ENCODE data around the gene U2SURP. TPM values are rescaled to one million over a fixed set of nuclear protein-coding genes. Genes with fewer than 3 reads are reported as not detected.

U2SURP gene
- total and polyA plus RNA-seq, 2 donors (not counting 1 experiment from before 2014, with no cell fraction given): 15.1 to 138 TPM

DNA sequence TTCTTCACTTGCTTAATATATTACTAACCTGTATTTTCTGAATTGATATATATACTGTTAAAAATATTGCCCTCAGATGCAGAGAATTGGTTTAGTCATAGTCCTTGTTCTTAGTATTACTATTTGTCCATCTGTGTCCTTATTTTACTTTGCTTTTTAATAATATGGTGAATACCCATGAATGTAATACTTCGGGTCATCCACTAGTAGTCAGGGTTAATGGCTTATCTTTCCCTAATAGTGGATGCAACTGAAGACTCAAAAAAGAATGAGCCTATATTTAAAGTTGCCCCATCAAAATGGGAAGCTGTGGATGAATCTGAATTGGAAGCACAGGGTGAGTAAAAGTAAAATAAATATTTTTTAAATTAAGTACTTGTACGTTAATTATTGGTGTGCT lies 36.5 kb downstream of the U2SURP start:
- H3K27me3 ChIP-seq (replicated peaks in 1 of 4; ENCODE audit: control extremely low read depth in 1 of 4, control insufficient read depth in 3 of 4, insufficient read depth in 4 of 4, low read length in 3 of 4): no peaks in the 10 kb centered on the region
- Mint-ChIP-seq H3K4me3 (no peak overlapping the region), H3K9me3 (ENCODE audit: insufficient read depth) (no peaks in the 10 kb centered on the region), H3K27me3 (no peaks in the 10 kb centered on the region), H3K4me1 (peaks cover 7% of the 10 kb centered on the region), H3K27ac (no peak overlapping the region)
- H3K4me1 ChIP-seq (ENCODE audit: control insufficient read depth in 2 of 2, insufficient read depth in 2 of 2, low read length in 2 of 2): no peaks in the 10 kb centered on the region
- no CpG with 5 or more reads among the region's 2 CpGs for WGBS (ENCODE audit: insufficient coverage)
- no peaks in the 10 kb centered on the region for H3K9me3 ChIP-seq (ENCODE audit: control extremely low read depth in 1 of 3, control insufficient read depth in 2 of 3, insufficient read depth in 1 of 3, low read length in 2 of 3)
- no peak for TF ChIP-seq EZH2 (IDR thresholded peaks at IDR 0.05; ENCODE audit: borderline replicate concordance, insufficient read depth, low read depth, low read length, poor library complexity, severe bottlenecking)
- peak; percentile 50 for TF ChIP-seq CTCF (IDR thresholded peaks at IDR 0.05)
- ChIA-PET POLR2A (no interaction called here), CTCF (interaction anchor here (0.9 to 2.3 kb wide), 3 partner anchors 9 to 638 kb away, joined by 3 to 11 read pairs (median 6); partner anchors contain the start of gene U2SURP)
- no peaks in the 10 kb centered on the region for H4K20me1 ChIP-seq (ENCODE audit: control insufficient read depth, insufficient read depth, low read length, poor library complexity, severe bottlenecking)
- H2AFZ ChIP-seq (ENCODE audit: insufficient read depth, low read depth, low read length, poor library complexity, severe bottlenecking): no peak overlapping the region
- H3K4me2 ChIP-seq (replicated peaks; ENCODE audit: low read depth, low read length, poor library complexity, severe bottlenecking): no peak overlapping the region
- ATAC-seq (ENCODE audit: low read depth) (peak; percentile 33), DNase-seq (no peak)
- no peak overlapping the region for H3K9ac ChIP-seq (ENCODE audit: low read length)
- no peak overlapping the region for H3K27ac ChIP-seq (ENCODE audit: low read length in 2 of 2)
- no peak overlapping the region for H3K4me3 ChIP-seq (ENCODE audit: control extremely low read depth in 1 of 5, extremely low read depth in 1 of 5, insufficient read depth in 1 of 5, low read depth in 2 of 5, low read length in 4 of 5)
- peaks cover 7 to 37% of the 10 kb centered on the region in 2 experiments for H3K36me3 ChIP-seq (replicated peaks in 1 of 2; ENCODE audit: control extremely low read depth in 1 of 2, control insufficient read depth in 1 of 2, extremely low read depth in 1 of 2, insufficient read depth in 2 of 2, low read length in 1 of 2)
- no peaks in the 10 kb centered on the region for H3K79me2 ChIP-seq (ENCODE audit: control insufficient read depth, insufficient read depth, low read length)
- intact Hi-C loops (cut with micrococcal nuclease): loop anchor here (10.0 kb wide), 1 partner anchor 727 kb away; no protein-coding TSS in a partner anchor

GRCh38 chr3:143040261-143040879 lies 39.0 kb downstream of the U2SURP start:
- no peaks in the 10 kb centered on the region for H3K9me3 ChIP-seq (ENCODE audit: control extremely low read depth in 1 of 3, control insufficient read depth in 2 of 3, insufficient read depth in 1 of 3, low read length in 2 of 3)
- Mint-ChIP-seq H3K9me3 (ENCODE audit: insufficient read depth) (no peaks in the 10 kb centered on the region), H3K4me3 (no peak overlapping the region), H3K27ac (no peak overlapping the region), H3K27me3 (no peaks in the 10 kb centered on the region), H3K4me1 (peaks cover 7% of the 10 kb centered on the region)
- ChIA-PET CTCF (interaction anchor here (0.7 to 1.4 kb wide), 5 partner anchors 79 to 635 kb away, joined by 3 to 8 read pairs (median 3); partner anchors contain the start of gene CHST2), POLR2A (no interaction called here)
- intact Hi-C loops (cut with micrococcal nuclease): loop anchor here (2.0 kb wide), 1 partner anchor 634 kb away; no protein-coding TSS in a partner anchor
- no peak overlapping the region for H2AFZ ChIP-seq (ENCODE audit: insufficient read depth, low read depth, low read length, poor library complexity, severe bottlenecking)
- H3K27ac ChIP-seq (ENCODE audit: low read length in 2 of 2): no peak overlapping the region
- TF ChIP-seq EZH2 (IDR thresholded peaks at IDR 0.05; ENCODE audit: borderline replicate concordance, insufficient read depth, low read depth, low read length, poor library complexity, severe bottlenecking) (no peak), CTCF (IDR thresholded peaks at IDR 0.05) (peak; percentile 69)
- no peaks in the 10 kb centered on the region for H3K27me3 ChIP-seq (replicated peaks in 1 of 4; ENCODE audit: control extremely low read depth in 1 of 4, control insufficient read depth in 3 of 4, insufficient read depth in 4 of 4, low read length in 3 of 4)
- H3K79me2 ChIP-seq (ENCODE audit: control insufficient read depth, insufficient read depth, low read length): no peaks in the 10 kb centered on the region
- no peak overlapping the region for H3K9ac ChIP-seq (ENCODE audit: low read length)
- ATAC-seq (ENCODE audit: low read depth): no peak
- 67% methylated on average over 1 of the region's 3 CpGs for WGBS (ENCODE audit: insufficient coverage)
- peak; percentile 18 for DNase-seq
- H3K4me1 ChIP-seq (ENCODE audit: control insufficient read depth in 2 of 2, insufficient read depth in 2 of 2, low read length in 2 of 2): no peaks in the 10 kb centered on the region
- H3K4me3 ChIP-seq (ENCODE audit: control extremely low read depth in 1 of 5, extremely low read depth in 1 of 5, insufficient read depth in 1 of 5, low read depth in 2 of 5, low read length in 4 of 5): no peak overlapping the region
- H4K20me1 ChIP-seq (ENCODE audit: control insufficient read depth, insufficient read depth, low read length, poor library complexity, severe bottlenecking): no peaks in the 10 kb centered on the region
- H3K36me3 ChIP-seq (replicated peaks in 1 of 2; ENCODE audit: control extremely low read depth in 1 of 2, control insufficient read depth in 1 of 2, extremely low read depth in 1 of 2, insufficient read depth in 2 of 2, low read length in 1 of 2): peaks cover 12 to 41% of the 10 kb centered on the region in 2 experiments
- H3K4me2 ChIP-seq (replicated peaks; ENCODE audit: low read depth, low read length, poor library complexity, severe bottlenecking): no peak overlapping the region
